Esophagus muscularis mucosa (tissue), 4 donors: ENCODE results near the gene ZMAT3. TPM values are rescaled to one million over a fixed set of nuclear protein-coding genes. Genes with fewer than 3 reads are reported as not detected.

ENCODE experiments used
- DNase-seq: peaks from one replicate; pipeline ENCODE4 v3.0.0-alpha.2; 2017; ENCODE audit errors: extremely low spot score
- H3K27ac ChIP-seq, 4 donors: fragments of 200-600 bp; sonication (generic); replicated peaks in 1 of 4; 1 replicate in 3 of 4; 2 replicates in 1 of 4; pipeline ENCODE4 v1.5.1; 2016 to 2019; ENCODE audit warnings: mild to moderate bottlenecking in 1 of 4
- H3K27me3 ChIP-seq, 4 donors: fragments of 200-600 bp; sonication (generic); one replicate each; pipeline versions ENCODE4 v1.5.1 to v1.6.0; 2016 to 2019
- H3K36me3 ChIP-seq, 4 donors: fragments of 200-600 bp; sonication (generic); one replicate each; pipeline ENCODE4 v1.5.1; 2016 to 2019
- H3K4me1 ChIP-seq, 4 donors: fragments of 200-600 bp; sonication (generic); one replicate each; pipeline ENCODE4 v1.5.1; 2016 to 2019
- H3K4me3 ChIP-seq, 4 donors: fragments of 200-600 bp; sonication (generic); 1 replicate in 2 of 4; 2 replicates in 2 of 4; pipeline ENCODE4 v1.5.1; 2016 to 2019; ENCODE audit warnings: mild to moderate bottlenecking in 4 of 4, moderate library complexity in 1 of 4
- H3K9me3 ChIP-seq, 4 donors: fragments of 200-600 bp; sonication (generic); 1 replicate in 3 of 4; 2 replicates in 1 of 4; pipeline ENCODE4 v1.5.1; 2016 to 2019
- EP300 ChIP-seq: sonication (generic); formaldehyde crosslinking; IDR thresholded peaks from one replicate; pipeline ENCODE4 v1.6.1; 2017; ENCODE audit warnings: antibody characterized with exemption
- POLR2A ChIP-seq: fragments of 450-650 bp; IDR thresholded peaks from one replicate; pipeline ENCODE4 v1.6.1; 2017; ENCODE audit warnings: antibody characterized with exemption, moderate library complexity, mild to moderate bottlenecking, low read depth
- POLR2AphosphoS5 ChIP-seq, 2 donors: sonication (generic); formaldehyde crosslinking; IDR thresholded peaks; one replicate each; pipeline ENCODE4 v1.6.1; 2017; ENCODE audit warnings: antibody characterized with exemption in 2 of 2
- WGBS: methylation state at CpG from one replicate; pipeline ENCODE4 v1.1.5; 2018; 5-methylcytosine and 5-hydroxymethylcytosine counted together
- intact Hi-C: fragments of 100-400 bp; cut with DNase I; formaldehyde crosslinking; loops from one replicate; pipeline ENCODE4 v1.15.1; 2023
- total RNA-seq, 4 donors: library from RNA; depleted of rRNA; stranded (reverse); fragments of >200 nt; gene quantifications; one replicate each; pipeline versions ENCODE4 v1.1.0 to v1.2.1, GENCODE V29; 2016
- TF ChIP-seq, protein P1 (sequence below), 3 experiments: fragments of 200-600 bp in 2 of 3; fragments of 450-650 bp in 1 of 3; sonication (generic) in 2 of 3; IDR thresholded peaks; one replicate each; pipeline ENCODE4 v1.5.1; 2017 to 2019; ENCODE audit warnings: antibody characterized with exemption in 3 of 3, mild to moderate bottlenecking in 2 of 3, moderate library complexity in 1 of 3

Gene ZMAT3
- total RNA-seq, 4 donors from 2014 or later = 15.2 to 26.6 (median 23.1) TPM

DNA sequence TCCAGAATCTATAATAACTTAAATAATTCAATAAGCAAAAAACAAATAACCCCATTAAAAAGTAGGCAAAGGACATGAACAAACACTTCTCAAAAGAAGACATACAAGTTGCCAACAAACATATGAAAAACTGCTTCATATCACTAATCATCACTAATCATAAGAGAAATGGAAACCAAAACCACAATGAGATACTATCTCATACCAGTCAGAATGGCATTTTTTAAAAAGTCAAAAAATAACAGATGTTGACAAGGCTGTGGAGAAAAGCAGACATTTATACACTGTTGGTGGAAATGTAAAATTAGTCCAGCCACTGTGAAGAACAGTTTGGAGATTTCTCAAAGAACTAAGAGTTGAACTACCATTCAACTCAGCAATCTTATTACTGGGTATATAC, 19.5 kb upstream of the ZMAT3 start:
- TF ChIP-seq EP300 (no peak), POLR2A (no peak), POLR2AphosphoS5 (IDR thresholded peaks at IDR 0.05) (no peak)
- TF ChIP-seq, protein P1, sequence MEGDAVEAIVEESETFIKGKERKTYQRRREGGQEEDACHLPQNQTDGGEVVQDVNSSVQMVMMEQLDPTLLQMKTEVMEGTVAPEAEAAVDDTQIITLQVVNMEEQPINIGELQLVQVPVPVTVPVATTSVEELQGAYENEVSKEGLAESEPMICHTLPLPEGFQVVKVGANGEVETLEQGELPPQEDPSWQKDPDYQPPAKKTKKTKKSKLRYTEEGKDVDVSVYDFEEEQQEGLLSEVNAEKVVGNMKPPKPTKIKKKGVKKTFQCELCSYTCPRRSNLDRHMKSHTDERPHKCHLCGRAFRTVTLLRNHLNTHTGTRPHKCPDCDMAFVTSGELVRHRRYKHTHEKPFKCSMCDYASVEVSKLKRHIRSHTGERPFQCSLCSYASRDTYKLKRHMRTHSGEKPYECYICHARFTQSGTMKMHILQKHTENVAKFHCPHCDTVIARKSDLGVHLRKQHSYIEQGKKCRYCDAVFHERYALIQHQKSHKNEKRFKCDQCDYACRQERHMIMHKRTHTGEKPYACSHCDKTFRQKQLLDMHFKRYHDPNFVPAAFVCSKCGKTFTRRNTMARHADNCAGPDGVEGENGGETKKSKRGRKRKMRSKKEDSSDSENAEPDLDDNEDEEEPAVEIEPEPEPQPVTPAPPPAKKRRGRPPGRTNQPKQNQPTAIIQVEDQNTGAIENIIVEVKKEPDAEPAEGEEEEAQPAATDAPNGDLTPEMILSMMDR (IDR thresholded peaks at IDR 0.05) = no peak
- Histone ChIP-seq H3K4me1 (no peaks in the 10 kb centered on the region), H3K36me3 (no peaks in the 10 kb centered on the region), H3K27ac (no peak overlapping the region), H3K4me3 (no peak overlapping the region), H3K27me3 (no peaks in the 10 kb centered on the region), H3K9me3 (no peaks in the 10 kb centered on the region)
- intact Hi-C loops = no loop called here
- DNase-seq = no peak

DNA sequence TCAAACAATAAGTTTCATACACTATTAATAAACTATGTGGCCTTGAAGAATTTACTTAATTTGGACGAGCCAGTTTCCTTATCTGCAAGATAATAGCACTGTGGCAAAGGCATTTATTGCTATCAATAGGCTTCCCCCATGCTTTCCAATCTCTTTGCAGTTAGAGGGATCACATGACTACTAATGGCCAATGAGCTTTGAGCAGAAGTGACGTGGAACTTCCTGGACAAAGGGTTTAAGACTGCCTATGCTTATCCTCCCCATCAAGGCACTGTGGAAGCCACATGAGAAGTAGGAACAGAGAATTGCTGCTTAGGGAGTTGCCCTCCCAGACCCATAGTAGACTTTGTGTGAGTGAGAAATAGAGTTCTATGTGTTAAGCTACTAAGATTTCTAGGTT, 16.7 kb upstream of the ZMAT3 start:
- H3K4me1 ChIP-seq = no peaks in the 10 kb centered on the region
- intact Hi-C loops = no loop called here
- no peak overlapping the region for H3K27ac ChIP-seq
- no peak for DNase-seq
- H3K36me3 ChIP-seq = no peaks in the 10 kb centered on the region
- H3K4me3 ChIP-seq = no peak overlapping the region
- no peak for TF ChIP-seq POLR2A
- WGBS = 82% methylated on average over 2 of the region's 2 CpGs
- no peaks in the 10 kb centered on the region for H3K9me3 ChIP-seq
- H3K27me3 ChIP-seq = no peaks in the 10 kb centered on the region

DNA sequence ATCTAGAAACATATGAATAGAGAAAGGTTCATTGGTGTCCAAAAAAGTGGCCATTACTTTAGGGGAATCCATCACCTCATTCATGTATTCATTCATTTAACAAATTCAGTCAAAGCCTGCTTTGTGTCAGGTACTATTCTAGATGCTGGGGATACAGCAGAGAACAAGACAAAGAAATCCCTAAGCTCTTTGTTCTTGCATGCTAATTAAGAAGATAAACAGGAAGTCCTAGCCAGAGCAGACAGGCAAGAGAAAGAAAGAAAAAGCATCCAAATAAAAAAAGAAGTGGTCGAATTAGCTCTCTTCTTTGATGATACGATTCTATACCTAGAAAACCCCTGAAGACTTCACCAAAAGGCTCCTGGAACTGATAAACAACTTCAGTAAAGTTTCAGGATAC, 12.4 kb upstream of the ZMAT3 start:
- TF ChIP-seq EP300 = no peak
- 55% methylated on average over 2 of the region's 2 CpGs for WGBS
- H3K27ac ChIP-seq = no peak overlapping the region
- no peaks in the 10 kb centered on the region for H3K9me3 ChIP-seq
- no peaks in the 10 kb centered on the region for H3K27me3 ChIP-seq
- no peaks in the 10 kb centered on the region for H3K36me3 ChIP-seq
- no peaks in the 10 kb centered on the region for H3K4me1 ChIP-seq
- no peak overlapping the region for H3K4me3 ChIP-seq
- intact Hi-C loops = no loop called here
- DNase-seq = no peak

DNA sequence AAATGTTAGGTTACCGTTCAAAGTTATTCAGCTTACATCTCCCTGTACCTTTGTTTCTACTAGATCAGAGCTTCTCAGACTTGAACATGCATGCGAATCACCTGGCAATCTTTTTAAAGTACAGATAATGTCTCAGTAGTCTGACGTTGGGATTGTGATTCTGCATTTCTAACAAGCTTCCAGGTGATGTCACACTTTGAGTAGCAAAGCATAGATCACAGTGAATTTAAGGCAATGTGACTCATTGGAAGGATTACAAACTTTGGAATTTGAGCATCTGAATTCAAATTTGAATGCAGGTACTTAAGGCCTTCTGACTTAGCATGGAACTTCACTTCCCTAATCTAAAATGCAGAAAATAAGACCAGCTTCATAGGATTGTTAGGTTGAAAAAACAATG, 10.8 kb upstream of the ZMAT3 start:
- no peak overlapping the region for H3K27ac ChIP-seq
- H3K4me1 ChIP-seq = no peaks in the 10 kb centered on the region
- intact Hi-C loops = no loop called here
- DNase-seq = no peak
- H3K4me3 ChIP-seq = no peak overlapping the region
- 77% methylated on average over 3 of the region's 3 CpGs for WGBS
- H3K27me3 ChIP-seq = no peaks in the 10 kb centered on the region
- TF ChIP-seq, protein P1 (IDR thresholded peaks at IDR 0.05) = no peak
- TF ChIP-seq POLR2A (no peak), POLR2AphosphoS5 (IDR thresholded peaks at IDR 0.05) (no peak), EP300 (no peak)
- no peaks in the 10 kb centered on the region for H3K36me3 ChIP-seq
- no peaks in the 10 kb centered on the region for H3K9me3 ChIP-seq

DNA sequence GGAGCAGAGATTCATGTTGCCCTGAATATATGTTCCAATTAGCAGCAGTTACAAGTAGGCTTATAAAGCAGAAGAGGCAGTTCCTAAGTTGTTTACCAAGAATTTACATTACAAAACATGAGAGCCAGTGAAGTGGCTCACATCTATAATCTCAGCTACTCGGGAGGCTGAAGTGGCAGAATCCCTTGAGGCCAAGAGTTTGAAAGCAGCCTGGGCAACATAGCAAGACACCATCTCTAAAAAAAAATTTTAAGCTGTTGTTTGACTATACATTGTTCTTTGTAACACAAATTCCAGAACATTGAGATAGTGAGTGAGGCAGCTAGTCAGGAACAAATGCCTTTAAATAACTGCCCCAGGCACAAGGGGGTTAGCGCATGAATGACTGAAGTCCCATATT, 10.3 kb upstream of the ZMAT3 start:
- TF ChIP-seq EP300 = no peak
- TF ChIP-seq, protein P1 (IDR thresholded peaks at IDR 0.05) = no peak
- TF ChIP-seq POLR2AphosphoS5 (IDR thresholded peaks at IDR 0.05) = no peak
- TF ChIP-seq POLR2A = no peak
- Histone ChIP-seq H3K9me3 (no peaks in the 10 kb centered on the region), H3K27me3 (no peaks in the 10 kb centered on the region), H3K4me1 (no peaks in the 10 kb centered on the region), H3K27ac (no peak overlapping the region), H3K36me3 (no peaks in the 10 kb centered on the region), H3K4me3 (no peak overlapping the region)
- WGBS = 73% methylated on average over 2 of the region's 2 CpGs
- intact Hi-C loops = no loop called here
- DNase-seq = no peak

DNA sequence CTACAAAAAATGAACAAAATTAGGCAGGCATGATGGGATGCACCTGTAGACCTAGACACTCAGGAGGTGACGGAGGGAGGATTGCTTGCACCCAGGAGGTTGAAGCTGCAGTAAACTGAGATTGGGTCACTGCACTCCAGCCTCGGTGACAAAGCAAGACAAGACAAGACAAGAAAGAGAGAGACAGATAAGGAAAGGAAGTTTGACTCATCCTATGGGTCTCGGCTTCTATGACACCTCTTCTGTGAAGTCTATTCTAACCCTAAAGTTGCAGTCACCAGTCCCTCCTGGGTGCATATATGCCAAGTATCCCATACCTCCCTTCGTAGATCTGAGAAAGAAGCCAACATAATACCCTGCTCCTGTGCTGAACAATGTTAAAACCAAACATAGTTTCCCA, 7.9 kb upstream of the ZMAT3 start:
- TF ChIP-seq POLR2A (no peak), EP300 (no peak), POLR2AphosphoS5 (IDR thresholded peaks at IDR 0.05) (no peak)
- TF ChIP-seq, protein P1 (IDR thresholded peaks at IDR 0.05) = no peak
- WGBS = 95% methylated on average over 4 of the region's 4 CpGs
- DNase-seq = no peak
- Histone ChIP-seq H3K9me3 (no peaks in the 10 kb centered on the region), H3K4me1 (no peaks in the 10 kb centered on the region), H3K4me3 (no peak overlapping the region), H3K27me3 (no peaks in the 10 kb centered on the region), H3K36me3 (no peaks in the 10 kb centered on the region), H3K27ac (no peak overlapping the region)
- intact Hi-C loops = no loop called here
